Astrocyte (in vitro differentiated cells and primary cell): ENCODE data around the gene VASN.

Experiments used
- CTCF ChIP-seq: IDR thresholded peaks from 2 replicates; pipeline ENCODE4 v1.5.1; 2011; ENCODE audit warnings: low read depth, mild to moderate bottlenecking, inconsistent platforms, low read length, moderate library complexity; ENCODE audit not compliant: insufficient read depth
- EZH2 ChIP-seq: IDR thresholded peaks from 2 replicates; pipeline ENCODE4 v1.6.1; 2012; ENCODE audit warnings: mild to moderate bottlenecking, low read length, inconsistent platforms; ENCODE audit not compliant: insufficient read depth

- TF ChIP-seq CTCF: no peak
- no peak for TF ChIP-seq EZH2
These were observed 30.4 kb upstream of the VASN start for GRCh38 chr16:4341250-4341649.
